A549 (cell line): ENCODE results near the gene GRIK4.

Experiments
- KDM1A ChIP-seq: fragments of 200-600 bp; sonication (generic); IDR thresholded peaks from 2 replicates; pipeline ENCODE4 v1.6.1; 2016; ENCODE audit warnings: low read depth, mild to moderate bottlenecking
- PHF8 ChIP-seq: fragments of 200-600 bp; sonication (generic); IDR thresholded peaks from 2 replicates; pipeline ENCODE4 v1.6.1; 2016; ENCODE audit warnings: low read depth, mild to moderate bottlenecking, antibody characterized with exemption, moderate library complexity, borderline replicate concordance

- TF ChIP-seq KDM1A, result no peak
- TF ChIP-seq PHF8, result no peak
Observed at GRCh38 chr11:120749395-120749794, 237.8 kb downstream of the GRIK4 start.
